ENCODE measurements around the gene SLC16A8. TPM values are rescaled to one million over a fixed set of nuclear protein-coding genes. Genes with fewer than 3 reads are reported as not detected.

Gene SLC16A8
- polyA plus RNA-seq, 1 donor (not counting 4 experiments of a cell fraction or from before 2014, with no cell fraction given): not detected

DNA sequence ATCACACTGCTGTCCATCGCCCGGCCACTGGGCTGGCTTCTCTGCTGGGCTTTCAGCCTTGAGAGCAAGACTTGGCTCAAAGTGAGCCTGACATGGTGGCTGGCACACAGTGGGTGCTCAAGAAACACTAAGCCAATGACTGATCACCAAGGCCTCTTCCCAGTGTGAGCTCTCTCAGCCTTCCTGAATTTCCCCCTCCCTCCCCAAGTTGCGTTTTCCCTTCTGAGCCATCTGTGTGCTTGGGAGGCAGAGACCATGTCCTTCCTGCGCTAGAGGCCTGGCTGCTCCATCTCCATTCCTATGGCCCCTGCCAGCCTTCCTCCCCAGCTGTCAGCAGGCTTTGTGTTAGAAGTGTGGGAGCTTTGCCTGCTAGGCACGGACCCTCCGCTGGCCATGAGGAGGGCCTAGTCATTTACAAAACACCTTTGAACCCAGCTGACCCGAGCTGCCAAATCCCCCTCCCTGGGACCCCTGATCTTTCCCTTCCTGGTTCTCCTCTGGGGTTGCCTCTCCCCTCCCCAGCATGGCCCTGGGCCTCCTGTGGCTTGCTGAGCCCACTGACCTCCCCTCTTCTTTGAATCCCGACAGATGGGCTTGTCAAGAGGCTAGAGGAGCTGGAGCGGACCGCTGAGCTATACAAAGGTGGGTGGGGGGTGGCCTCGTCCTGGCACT is 13.6 kb downstream of the SLC16A8 start:
- Histone ChIP-seq H4K20me1 (ENCODE audit: control insufficient read depth, extremely low read depth, insufficient read depth, low read length) (no peaks in the 10 kb centered on the region), H3K9me1 (ENCODE audit: control insufficient read depth, extremely low read depth, insufficient read depth, low read length) (no peaks in the 10 kb centered on the region), H3K9ac (ENCODE audit: control insufficient read depth, extremely low read depth, insufficient read depth, low read length) (no peak overlapping the region), H3K4me3 (ENCODE audit: control insufficient read depth in 2 of 3, extremely low read depth in 1 of 3, insufficient read depth in 2 of 3, low read depth in 1 of 3, low read length in 3 of 3) (no peak overlapping the region), H2AFZ (ENCODE audit: control insufficient read depth, low read length) (no peak overlapping the region), H3K9me3 (ENCODE audit: control insufficient read depth, low read depth, low read length) (no peaks in the 10 kb centered on the region), H3K4me2 (ENCODE audit: control insufficient read depth, extremely low read depth, insufficient read depth, low read depth, low read length) (no peak overlapping the region), H3K36me3 (ENCODE audit: control insufficient read depth in 2 of 2, extremely low read depth in 1 of 2, insufficient read depth in 2 of 2, low read length in 2 of 2) (peaks cover 32 to 36% of the 10 kb centered on the region in 2 experiments), H3K27ac (ENCODE audit: control insufficient read depth, insufficient read depth, low read length) (no peak overlapping the region), H3K79me2 (ENCODE audit: control insufficient read depth, insufficient read depth, low read length) (no peaks in the 10 kb centered on the region), H3K27me3 (ENCODE audit: control insufficient read depth, extremely low read depth, insufficient read depth, low read length) (no peaks in the 10 kb centered on the region), H3K4me1 (ENCODE audit: control insufficient read depth, extremely low read depth, insufficient read depth, low read length) (no peaks in the 10 kb centered on the region)
- FAIRE-seq (no peak), DNase-seq (ENCODE audit: low read depth, low spot score) (no peak)
- no peak for TF ChIP-seq CTCF (optimal IDR thresholded peaks at IDR 0.05 in 1 of 3, IDR thresholded peaks at IDR 0.05 in 1 of 3, conservative IDR thresholded peaks at IDR 0.05 in 1 of 3; ENCODE audit: extremely low read depth in 1 of 3, insufficient read depth in 2 of 3, low read length in 3 of 3)
- no peak for TF ChIP-seq EZH2 (IDR thresholded peaks at IDR 0.05; ENCODE audit: low read length)
- dilution Hi-C loops (cut with MboI; ENCODE audit: extremely low pct_ligation_motif_present, low sequenced_read_pairs): no loop called here

GRCh38 chr22:38069372-38070249 is 14.4 kb downstream of the SLC16A8 start:
- dilution Hi-C loops (cut with MboI; ENCODE audit: extremely low pct_ligation_motif_present, low sequenced_read_pairs): no loop called here
- Histone ChIP-seq H3K4me3 (ENCODE audit: control insufficient read depth in 2 of 3, extremely low read depth in 1 of 3, insufficient read depth in 2 of 3, low read depth in 1 of 3, low read length in 3 of 3) (no peak overlapping the region), H3K9ac (ENCODE audit: control insufficient read depth, extremely low read depth, insufficient read depth, low read length) (no peak overlapping the region), H3K27ac (ENCODE audit: control insufficient read depth, insufficient read depth, low read length) (no peak overlapping the region), H3K27me3 (ENCODE audit: control insufficient read depth, extremely low read depth, insufficient read depth, low read length) (no peaks in the 10 kb centered on the region), H3K36me3 (ENCODE audit: control insufficient read depth in 2 of 2, extremely low read depth in 1 of 2, insufficient read depth in 2 of 2, low read length in 2 of 2) (peaks cover 35 to 42% of the 10 kb centered on the region in 2 experiments), H2AFZ (ENCODE audit: control insufficient read depth, low read length) (no peak overlapping the region), H3K9me1 (ENCODE audit: control insufficient read depth, extremely low read depth, insufficient read depth, low read length) (no peaks in the 10 kb centered on the region), H4K20me1 (ENCODE audit: control insufficient read depth, extremely low read depth, insufficient read depth, low read length) (no peaks in the 10 kb centered on the region), H3K4me1 (ENCODE audit: control insufficient read depth, extremely low read depth, insufficient read depth, low read length) (no peaks in the 10 kb centered on the region), H3K9me3 (ENCODE audit: control insufficient read depth, low read depth, low read length) (no peaks in the 10 kb centered on the region), H3K79me2 (ENCODE audit: control insufficient read depth, insufficient read depth, low read length) (no peaks in the 10 kb centered on the region), H3K4me2 (ENCODE audit: control insufficient read depth, extremely low read depth, insufficient read depth, low read depth, low read length) (no peak overlapping the region)
- FAIRE-seq (no peak), DNase-seq (ENCODE audit: low read depth, low spot score) (no peak)
- TF ChIP-seq CTCF (optimal IDR thresholded peaks at IDR 0.05 in 1 of 3, IDR thresholded peaks at IDR 0.05 in 1 of 3, conservative IDR thresholded peaks at IDR 0.05 in 1 of 3; ENCODE audit: extremely low read depth in 1 of 3, insufficient read depth in 2 of 3, low read length in 3 of 3): peak in 2 of 3 experiments; percentile 11 to 60
- no peak for TF ChIP-seq EZH2 (IDR thresholded peaks at IDR 0.05; ENCODE audit: low read length)

Measured in keratinocyte (primary cell).